Measurements from ENCODE around the gene ZNF48. TPM values are rescaled to one million over a fixed set of nuclear protein-coding genes. Genes with fewer than 3 reads are reported as not detected.

Gene ZNF48
- total RNA-seq, 1 experiment from 2014 or later, result 9.6 TPM

GRCh38 chr16:30355144-30355953, 39.9 kb upstream of the ZNF48 start, which contains the start of gene CD2BP2:
TSS of gene CD2BP2 (minus strand) at chr16:30355308. CDS start at chr16:30354681, 627 bp downstream.
- Histone ChIP-seq H3K4me3 (peak within 1 kb of the TSS; percentile 88), H3K9me3 (replicated peaks) (no peaks in the 10 kb centered on the region), H3K27ac (peak within 1 kb of the TSS; percentile 99), H3K36me3 (peaks cover 90% of the 10 kb centered on the region), H3K4me1 (replicated peaks) (peaks cover 36% of the 10 kb centered on the region), H3K27me3 (replicated peaks) (no peaks in the 10 kb centered on the region)
- DNase-seq (ENCODE audit: low read depth in 1 of 2, low spot score in 2 of 2), result peak; percentile 99

GRCh38 chr16:30355954-30356308, 39.3 kb upstream of the ZNF48 start:
- no peaks in the 10 kb centered on the region for H3K27me3 ChIP-seq (replicated peaks)
- no peak for DNase-seq (ENCODE audit: low read depth in 1 of 2, low spot score in 2 of 2)
- H3K27ac ChIP-seq, result peak overlapping the region; percentile 99
- H3K4me1 ChIP-seq (replicated peaks), result peaks cover 36% of the 10 kb centered on the region
- H3K4me3 ChIP-seq, result peak overlapping the region; percentile 88
- H3K36me3 ChIP-seq, result peaks cover 90% of the 10 kb centered on the region
- no peaks in the 10 kb centered on the region for H3K9me3 ChIP-seq (replicated peaks)

- Histone ChIP-seq H3K27ac (no peak overlapping the region), H3K4me1 (replicated peaks) (peaks cover 36% of the 10 kb centered on the region), H3K27me3 (replicated peaks) (no peaks in the 10 kb centered on the region), H3K4me3 (no peak overlapping the region), H3K36me3 (peaks cover 88% of the 10 kb centered on the region), H3K9me3 (replicated peaks) (no peaks in the 10 kb centered on the region)
- DNase-seq (ENCODE audit: low read depth in 1 of 2, low spot score in 2 of 2), result no peak
Observed at GRCh38 chr16:30356401-30357084, 38.7 kb upstream of the ZNF48 start.

GRCh38 chr16:30357085-30357714, 38.0 kb upstream of the ZNF48 start:
- no peak for DNase-seq (ENCODE audit: low read depth in 1 of 2, low spot score in 2 of 2)
- H3K4me1 ChIP-seq (replicated peaks), result peaks cover 32% of the 10 kb centered on the region
- no peaks in the 10 kb centered on the region for H3K27me3 ChIP-seq (replicated peaks)
- no peaks in the 10 kb centered on the region for H3K9me3 ChIP-seq (replicated peaks)
- no peak overlapping the region for H3K4me3 ChIP-seq
- no peak overlapping the region for H3K27ac ChIP-seq
- peaks cover 86% of the 10 kb centered on the region for H3K36me3 ChIP-seq

GRCh38 chr16:30357715-30358576, 37.3 kb upstream of the ZNF48 start:
- peaks cover 86% of the 10 kb centered on the region for H3K36me3 ChIP-seq
- H3K27me3 ChIP-seq (replicated peaks), result no peaks in the 10 kb centered on the region
- H3K27ac ChIP-seq, result no peak overlapping the region
- DNase-seq (ENCODE audit: low read depth in 1 of 2, low spot score in 2 of 2), result no peak
- H3K4me1 ChIP-seq (replicated peaks), result peaks cover 28% of the 10 kb centered on the region
- no peaks in the 10 kb centered on the region for H3K9me3 ChIP-seq (replicated peaks)
- H3K4me3 ChIP-seq, result no peak overlapping the region

GRCh38 chr16:30358577-30358936, 36.7 kb upstream of the ZNF48 start:
- Histone ChIP-seq H3K4me3 (no peak overlapping the region), H3K36me3 (peaks cover 86% of the 10 kb centered on the region), H3K27ac (no peak overlapping the region), H3K9me3 (replicated peaks) (no peaks in the 10 kb centered on the region), H3K4me1 (replicated peaks) (peaks cover 28% of the 10 kb centered on the region), H3K27me3 (replicated peaks) (no peaks in the 10 kb centered on the region)
- no peak for DNase-seq (ENCODE audit: low read depth in 1 of 2, low spot score in 2 of 2)

- no peaks in the 10 kb centered on the region for H3K27me3 ChIP-seq (replicated peaks)
- no peaks in the 10 kb centered on the region for H3K9me3 ChIP-seq (replicated peaks)
- no peak overlapping the region for H3K27ac ChIP-seq
- DNase-seq (ENCODE audit: low read depth in 1 of 2, low spot score in 2 of 2), result no peak
- H3K36me3 ChIP-seq, result peaks cover 83% of the 10 kb centered on the region
- peaks cover 22% of the 10 kb centered on the region for H3K4me1 ChIP-seq (replicated peaks)
- H3K4me3 ChIP-seq, result no peak overlapping the region
Observed at GRCh38 chr16:30358990-30359870, 36.0 kb upstream of the ZNF48 start.

- Histone ChIP-seq H3K27ac (no peak overlapping the region), H3K4me3 (no peak overlapping the region), H3K4me1 (replicated peaks) (peaks cover 16% of the 10 kb centered on the region), H3K36me3 (peaks cover 85% of the 10 kb centered on the region), H3K27me3 (replicated peaks) (no peaks in the 10 kb centered on the region), H3K9me3 (replicated peaks) (no peaks in the 10 kb centered on the region)
- DNase-seq (ENCODE audit: low read depth in 1 of 2, low spot score in 2 of 2), result no peak
Observed at GRCh38 chr16:30359871-30360170, 35.4 kb upstream of the ZNF48 start.

- Histone ChIP-seq H3K9me3 (replicated peaks) (no peaks in the 10 kb centered on the region), H3K4me1 (replicated peaks) (peaks cover 7% of the 10 kb centered on the region), H3K4me3 (no peak overlapping the region), H3K36me3 (peaks cover 92% of the 10 kb centered on the region), H3K27ac (no peak overlapping the region), H3K27me3 (replicated peaks) (no peaks in the 10 kb centered on the region)
- DNase-seq (ENCODE audit: low read depth in 1 of 2, low spot score in 2 of 2), result no peak
Observed at GRCh38 chr16:30361180-30361579, 34.0 kb upstream of the ZNF48 start.

GRCh38 chr16:30365200-30365599, 30.0 kb upstream of the ZNF48 start:
- Histone ChIP-seq H3K27me3 (replicated peaks) (no peaks in the 10 kb centered on the region), H3K9me3 (replicated peaks) (no peaks in the 10 kb centered on the region), H3K4me3 (no peak overlapping the region), H3K4me1 (replicated peaks) (peaks cover 19% of the 10 kb centered on the region), H3K27ac (no peak overlapping the region), H3K36me3 (peaks cover 78% of the 10 kb centered on the region)
- no peak for DNase-seq (ENCODE audit: low read depth in 1 of 2, low spot score in 2 of 2)

- Histone ChIP-seq H3K9me3 (replicated peaks) (no peaks in the 10 kb centered on the region), H3K36me3 (peaks cover 65% of the 10 kb centered on the region), H3K27ac (no peak overlapping the region), H3K4me3 (no peak overlapping the region), H3K4me1 (replicated peaks) (peaks cover 24% of the 10 kb centered on the region), H3K27me3 (replicated peaks) (no peaks in the 10 kb centered on the region)
- no peak for DNase-seq (ENCODE audit: low read depth in 1 of 2, low spot score in 2 of 2)
Observed at GRCh38 chr16:30366511-30366910, 28.7 kb upstream of the ZNF48 start.

- peaks cover 59% of the 10 kb centered on the region for H3K36me3 ChIP-seq
- H3K4me3 ChIP-seq, result peak overlapping the region; percentile 74
- DNase-seq (ENCODE audit: low read depth in 1 of 2, low spot score in 2 of 2), result no peak
- peaks cover 25% of the 10 kb centered on the region for H3K4me1 ChIP-seq (replicated peaks)
- H3K27ac ChIP-seq, result no peak overlapping the region
- H3K9me3 ChIP-seq (replicated peaks), result no peaks in the 10 kb centered on the region
- no peaks in the 10 kb centered on the region for H3K27me3 ChIP-seq (replicated peaks)
Observed at GRCh38 chr16:30367349-30368009, 27.7 kb upstream of the ZNF48 start.
